ENCODE data around the gene FBXW2. TPM values are rescaled to one million over a fixed set of nuclear protein-coding genes. Genes with fewer than 3 reads are reported as not detected.

Gene FBXW2
- total RNA-seq, 1 experiment from 2014 or later: 68.5 TPM

DNA sequence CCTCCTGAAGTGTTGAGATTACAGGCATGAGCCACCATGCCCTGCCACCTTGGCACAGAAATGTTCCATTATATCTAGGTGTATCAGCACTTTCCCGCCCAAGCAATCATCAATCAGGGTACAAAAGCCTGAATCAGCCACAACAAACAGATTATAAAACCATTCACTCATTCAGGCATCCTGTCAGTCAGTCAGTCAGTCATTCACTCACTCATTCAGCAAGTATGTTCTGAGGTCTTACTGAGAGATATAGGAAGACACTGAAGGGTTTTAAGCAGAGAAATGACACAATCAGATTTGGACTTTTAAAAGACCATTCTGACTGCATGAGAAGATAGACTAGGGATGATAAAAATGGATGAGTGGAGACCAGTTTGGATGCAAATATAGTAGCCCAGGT is 36.4 kb upstream of the FBXW2 start:
- BruUV-seq (replicated peaks): no TSS peak
- TF ChIP-seq, protein P1, sequence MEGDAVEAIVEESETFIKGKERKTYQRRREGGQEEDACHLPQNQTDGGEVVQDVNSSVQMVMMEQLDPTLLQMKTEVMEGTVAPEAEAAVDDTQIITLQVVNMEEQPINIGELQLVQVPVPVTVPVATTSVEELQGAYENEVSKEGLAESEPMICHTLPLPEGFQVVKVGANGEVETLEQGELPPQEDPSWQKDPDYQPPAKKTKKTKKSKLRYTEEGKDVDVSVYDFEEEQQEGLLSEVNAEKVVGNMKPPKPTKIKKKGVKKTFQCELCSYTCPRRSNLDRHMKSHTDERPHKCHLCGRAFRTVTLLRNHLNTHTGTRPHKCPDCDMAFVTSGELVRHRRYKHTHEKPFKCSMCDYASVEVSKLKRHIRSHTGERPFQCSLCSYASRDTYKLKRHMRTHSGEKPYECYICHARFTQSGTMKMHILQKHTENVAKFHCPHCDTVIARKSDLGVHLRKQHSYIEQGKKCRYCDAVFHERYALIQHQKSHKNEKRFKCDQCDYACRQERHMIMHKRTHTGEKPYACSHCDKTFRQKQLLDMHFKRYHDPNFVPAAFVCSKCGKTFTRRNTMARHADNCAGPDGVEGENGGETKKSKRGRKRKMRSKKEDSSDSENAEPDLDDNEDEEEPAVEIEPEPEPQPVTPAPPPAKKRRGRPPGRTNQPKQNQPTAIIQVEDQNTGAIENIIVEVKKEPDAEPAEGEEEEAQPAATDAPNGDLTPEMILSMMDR (conservative IDR thresholded peaks at IDR 0.05; ENCODE audit: low read depth, low read length): no peak
- no peak for TF ChIP-seq EZH2 (IDR thresholded peaks at IDR 0.05; ENCODE audit: borderline replicate concordance, low read depth, low read length, poor library complexity, severe bottlenecking)
- CTCF ChIA-PET: no interaction called here
- intact Hi-C loops (cut with micrococcal nuclease; ENCODE audit: unreplicated experiment): no loop called here
- no peak for DNase-seq (ENCODE audit: low spot score)
- Histone ChIP-seq H3K36me3 (ENCODE audit: insufficient read depth, low read length, poor library complexity, severe bottlenecking) (peaks cover 78% of the 10 kb centered on the region), H3K4me3 (ENCODE audit: low read depth, low read length, poor library complexity, severe bottlenecking) (no peak overlapping the region), H3K27ac (ENCODE audit: low read depth, low read length, poor library complexity, severe bottlenecking) (no peak overlapping the region), H3K27me3 (replicated peaks; ENCODE audit: insufficient read depth, low read depth, low read length, poor library complexity) (no peaks in the 10 kb centered on the region), H3K4me1 (ENCODE audit: insufficient read depth, low read length, poor library complexity, severe bottlenecking) (no peaks in the 10 kb centered on the region), H3K9me3 (ENCODE audit: low read depth, low read length, poor library complexity, severe bottlenecking) (no peaks in the 10 kb centered on the region)
- POLR2A ChIA-PET (ENCODE audit: low non-redundant PET): no interaction called here

DNA sequence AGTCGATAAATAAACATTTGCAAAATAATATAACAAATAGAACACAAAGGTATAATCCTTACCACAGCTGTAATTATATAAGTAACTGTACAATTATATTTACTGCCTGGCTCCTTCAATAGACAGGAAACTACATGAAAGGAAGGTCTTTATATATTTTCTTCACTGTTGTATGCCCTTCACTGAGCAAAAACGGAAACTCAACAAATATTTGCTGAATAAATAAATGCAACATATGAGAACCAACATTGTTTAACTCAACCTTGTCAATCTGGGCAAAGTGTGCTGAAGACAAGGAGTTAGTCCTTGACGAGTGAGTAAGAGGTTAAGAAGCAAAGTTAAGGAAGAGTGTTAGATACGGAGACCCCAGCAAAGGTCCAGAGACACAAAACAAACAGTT is 26.9 kb upstream of the FBXW2 start:
- intact Hi-C loops (cut with micrococcal nuclease; ENCODE audit: unreplicated experiment): no loop called here
- ChIA-PET POLR2A (ENCODE audit: low non-redundant PET) (no interaction called here), CTCF (interaction anchor here (0.7 kb wide), 1 partner anchor 48 kb away, joined by 3 read pairs; no protein-coding TSS in a partner anchor)
- H3K9me3 ChIP-seq (ENCODE audit: low read depth, low read length, poor library complexity, severe bottlenecking): no peaks in the 10 kb centered on the region
- H3K4me3 ChIP-seq (ENCODE audit: low read depth, low read length, poor library complexity, severe bottlenecking): no peak overlapping the region
- DNase-seq (ENCODE audit: low spot score): no peak
- H3K27ac ChIP-seq (ENCODE audit: low read depth, low read length, poor library complexity, severe bottlenecking): no peak overlapping the region
- H3K27me3 ChIP-seq (replicated peaks; ENCODE audit: insufficient read depth, low read depth, low read length, poor library complexity): no peaks in the 10 kb centered on the region
- H3K4me1 ChIP-seq (ENCODE audit: insufficient read depth, low read length, poor library complexity, severe bottlenecking): no peaks in the 10 kb centered on the region
- no TSS peak for BruUV-seq (replicated peaks)
- TF ChIP-seq EZH2 (IDR thresholded peaks at IDR 0.05; ENCODE audit: borderline replicate concordance, low read depth, low read length, poor library complexity, severe bottlenecking): no peak
- TF ChIP-seq, protein P1 (conservative IDR thresholded peaks at IDR 0.05; ENCODE audit: low read depth, low read length): no peak
- H3K36me3 ChIP-seq (ENCODE audit: insufficient read depth, low read length, poor library complexity, severe bottlenecking): peaks cover 55% of the 10 kb centered on the region

DNA sequence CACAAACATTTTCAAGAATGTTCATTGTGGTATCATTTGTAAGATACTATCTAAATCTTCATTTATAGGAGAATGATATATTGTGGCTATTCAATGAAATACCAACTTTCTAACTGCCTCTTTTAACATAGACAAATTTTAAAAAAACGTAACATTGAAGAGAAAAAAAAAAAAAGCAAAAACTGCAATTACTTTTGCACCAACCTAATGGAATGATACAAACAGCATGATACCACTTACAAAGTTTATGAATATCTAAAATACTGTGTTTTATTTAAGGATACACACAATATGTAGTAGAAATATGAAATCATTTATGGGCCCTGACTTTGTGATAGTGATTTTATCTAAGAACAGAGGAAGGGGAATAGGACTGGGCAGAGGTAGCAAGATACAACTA is 25.4 kb upstream of the FBXW2 start:
- POLR2A ChIA-PET (ENCODE audit: low non-redundant PET): no interaction called here
- no TSS peak for BruUV-seq (replicated peaks)

More for the DNA sequence above, 25.4 kb upstream of the FBXW2 start:
- Histone ChIP-seq H3K27ac (ENCODE audit: low read depth, low read length, poor library complexity, severe bottlenecking) (no peak overlapping the region), H3K4me3 (ENCODE audit: low read depth, low read length, poor library complexity, severe bottlenecking) (no peak overlapping the region), H3K9me3 (ENCODE audit: low read depth, low read length, poor library complexity, severe bottlenecking) (no peaks in the 10 kb centered on the region), H3K36me3 (ENCODE audit: insufficient read depth, low read length, poor library complexity, severe bottlenecking) (peaks cover 44% of the 10 kb centered on the region), H3K4me1 (ENCODE audit: insufficient read depth, low read length, poor library complexity, severe bottlenecking) (no peaks in the 10 kb centered on the region), H3K27me3 (replicated peaks; ENCODE audit: insufficient read depth, low read depth, low read length, poor library complexity) (no peaks in the 10 kb centered on the region)
- intact Hi-C loops (cut with micrococcal nuclease; ENCODE audit: unreplicated experiment): no loop called here
- no peak for TF ChIP-seq EZH2 (IDR thresholded peaks at IDR 0.05; ENCODE audit: borderline replicate concordance, low read depth, low read length, poor library complexity, severe bottlenecking)
- TF ChIP-seq, protein P1 (conservative IDR thresholded peaks at IDR 0.05; ENCODE audit: low read depth, low read length): no peak
- no peak for DNase-seq (ENCODE audit: low spot score)
- CTCF ChIA-PET: no interaction called here
